ENCODE data around the gene ANKRD55.
"Not testable (repeated sequence)": the region's sequence is repeated elsewhere in the genome, so short reads cannot be mapped to it uniquely, and the experiment has no call there.

The ANKRD55 gene

DNA sequence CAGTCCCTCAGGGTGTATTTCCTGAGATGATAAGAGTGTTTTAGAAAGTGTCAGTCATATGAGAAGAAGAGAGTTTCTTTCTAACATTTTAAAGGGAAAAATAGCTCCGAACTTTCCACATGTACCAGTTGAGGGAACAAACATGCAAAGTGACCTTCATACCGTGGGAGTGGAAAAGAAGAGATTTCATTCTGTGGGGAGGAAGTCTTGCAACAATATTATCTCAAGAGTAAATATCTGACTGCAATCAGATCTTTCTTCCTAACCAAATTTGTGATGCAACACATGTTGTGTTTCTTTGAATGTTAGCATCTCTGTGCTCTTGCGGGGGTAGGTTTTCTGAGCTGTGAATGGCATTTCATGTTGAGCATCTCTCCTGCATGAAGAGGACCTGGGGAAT is 30.6 kb downstream of the ANKRD55 start:
- TF ChIP-seq EZH2 (IDR thresholded peaks at IDR 0.05): no peak
- TF ChIP-seq POLR2AphosphoS5 (IDR thresholded peaks at IDR 0.05; ENCODE audit: borderline replicate concordance, low read depth, low read length): no peak
- no peak for TF ChIP-seq FOXP2 (optimal IDR thresholded peaks at IDR 0.05; ENCODE audit: control extremely low read depth, extremely low read length, insufficient read depth)
- Histone ChIP-seq H3K36me3 (ENCODE audit: insufficient read depth, low read length) (no peaks in the 10 kb centered on the region), H3K9ac (ENCODE audit: insufficient read length) (no peak overlapping the region), H3K27ac (no peak overlapping the region), H3K4me3 (no peak overlapping the region), H3K9me3 (ENCODE audit: low read depth, low read length) (no peaks in the 10 kb centered on the region)
- no peak for DNase-seq (ENCODE audit: low read depth, low spot score)

DNA sequence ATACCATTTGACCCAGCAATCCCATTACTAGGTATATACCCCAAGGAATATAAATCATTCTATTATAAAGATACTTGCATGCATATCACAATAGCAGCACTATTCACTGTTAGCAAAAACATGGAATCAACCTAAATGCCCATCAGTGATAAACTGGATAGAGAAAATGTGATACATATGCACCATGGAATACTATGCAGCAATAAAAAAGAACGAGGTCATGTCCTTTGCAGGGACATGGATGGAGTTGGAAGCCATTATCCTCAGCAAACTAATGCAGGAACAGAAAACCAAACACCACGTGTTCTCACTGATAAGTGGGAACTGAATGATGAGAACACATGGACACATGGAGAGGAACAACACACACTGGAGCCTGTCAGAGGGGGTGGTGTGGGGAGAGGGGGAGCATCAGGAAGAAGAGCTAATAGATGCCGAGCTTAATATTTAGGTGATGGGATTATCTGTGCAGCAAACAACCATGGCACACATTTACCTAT is 31.3 kb downstream of the ANKRD55 start:
- H3K36me3 ChIP-seq (ENCODE audit: insufficient read depth, low read length); H3K9ac ChIP-seq (ENCODE audit: insufficient read length); H3K4me3 ChIP-seq; H3K9me3 ChIP-seq (ENCODE audit: low read depth, low read length); H3K27ac ChIP-seq; DNase-seq (ENCODE audit: low read depth, low spot score): not testable (repeated sequence)

- Histone ChIP-seq H3K9me3 (ENCODE audit: low read depth, low read length) (no peaks in the 10 kb centered on the region), H3K27ac (no peak overlapping the region), H3K36me3 (ENCODE audit: insufficient read depth, low read length) (no peaks in the 10 kb centered on the region), H3K9ac (ENCODE audit: insufficient read length) (no peak overlapping the region), H3K4me3 (no peak overlapping the region)
- TF ChIP-seq EZH2 (IDR thresholded peaks at IDR 0.05) (no peak), POLR2AphosphoS5 (IDR thresholded peaks at IDR 0.05; ENCODE audit: borderline replicate concordance, low read depth, low read length) (no peak), FOXP2 (optimal IDR thresholded peaks at IDR 0.05; ENCODE audit: control extremely low read depth, extremely low read length, insufficient read depth) (no peak)
- DNase-seq (ENCODE audit: low read depth, low spot score): peak; percentile 14
These were observed 32.0 kb downstream of the ANKRD55 start for GRCh38 chr5:56200971-56201666.

DNA sequence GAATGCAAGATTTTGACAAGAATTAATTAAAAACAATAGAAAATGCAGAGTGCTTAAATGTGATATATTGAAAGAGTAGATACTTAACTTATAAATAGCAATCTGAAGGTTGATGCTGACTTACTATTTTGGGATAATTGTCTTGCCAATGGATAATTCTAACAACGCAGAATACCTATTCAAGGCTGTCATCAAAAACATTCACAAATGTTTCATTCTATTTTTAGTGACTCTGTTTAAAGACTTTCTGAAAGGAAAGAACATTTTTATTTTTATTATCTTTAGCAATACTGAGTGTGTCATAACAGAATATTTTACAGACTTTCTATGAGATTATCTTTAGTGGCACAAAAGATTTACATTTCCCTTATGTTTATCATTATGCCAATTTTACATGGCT is 38.1 kb downstream of the ANKRD55 start:
- no peak for DNase-seq (ENCODE audit: low read depth, low spot score)
- no peaks in the 10 kb centered on the region for H3K9me3 ChIP-seq (ENCODE audit: low read depth, low read length)
- H3K9ac ChIP-seq (ENCODE audit: insufficient read length): no peak overlapping the region
- no peak overlapping the region for H3K27ac ChIP-seq
- TF ChIP-seq FOXP2 (optimal IDR thresholded peaks at IDR 0.05; ENCODE audit: control extremely low read depth, extremely low read length, insufficient read depth): no peak
- TF ChIP-seq POLR2AphosphoS5 (IDR thresholded peaks at IDR 0.05; ENCODE audit: borderline replicate concordance, low read depth, low read length): no peak
- TF ChIP-seq EZH2 (IDR thresholded peaks at IDR 0.05): no peak
- H3K4me3 ChIP-seq: no peak overlapping the region
- H3K36me3 ChIP-seq (ENCODE audit: insufficient read depth, low read length): no peaks in the 10 kb centered on the region

DNA sequence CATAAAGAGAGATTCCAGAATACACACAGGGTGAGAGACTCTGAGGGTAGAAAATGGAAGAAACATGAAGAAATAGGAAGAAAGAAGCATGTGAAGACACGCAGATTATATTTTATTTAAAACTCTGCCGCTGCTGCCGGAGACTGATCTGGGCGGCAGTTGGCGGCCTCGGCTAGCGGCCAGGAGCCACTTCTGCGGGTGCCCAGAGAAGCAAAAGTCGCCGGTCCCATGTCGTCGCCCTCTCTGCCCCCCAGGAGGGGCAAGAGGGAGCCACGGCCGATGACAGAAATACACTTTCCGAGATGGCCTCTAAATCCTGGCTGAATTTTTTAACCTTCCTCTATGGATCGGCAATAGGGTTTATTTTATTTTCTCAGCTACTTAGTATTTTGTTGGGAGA is 40.9 kb downstream of the ANKRD55 start:
- H3K27ac ChIP-seq: no peak overlapping the region
- no peak overlapping the region for H3K4me3 ChIP-seq

DNA sequence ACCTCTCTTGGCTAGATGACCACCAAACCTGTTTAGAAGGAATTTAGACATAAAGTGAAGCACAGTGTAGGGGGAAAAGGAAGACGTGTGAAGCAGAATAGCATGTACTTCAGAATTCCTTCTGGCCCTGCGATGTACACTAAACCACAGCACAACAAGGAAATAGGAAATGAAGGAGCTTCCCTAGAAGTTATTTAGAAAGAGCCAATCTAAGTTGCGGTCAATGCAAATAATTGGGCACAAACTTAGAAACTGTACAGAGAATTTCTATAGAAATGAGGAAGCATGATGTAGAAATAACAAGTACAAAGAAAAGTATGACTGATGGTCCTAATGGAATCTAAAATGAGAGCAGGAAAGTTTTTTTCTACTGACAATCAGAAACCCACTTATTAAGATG is 41.5 kb downstream of the ANKRD55 start:
- TF ChIP-seq FOXP2 (optimal IDR thresholded peaks at IDR 0.05; ENCODE audit: control extremely low read depth, extremely low read length, insufficient read depth) (no peak), EZH2 (IDR thresholded peaks at IDR 0.05) (no peak), POLR2AphosphoS5 (IDR thresholded peaks at IDR 0.05; ENCODE audit: borderline replicate concordance, low read depth, low read length) (no peak)
- no peak overlapping the region for H3K9ac ChIP-seq (ENCODE audit: insufficient read length)
- no peak overlapping the region for H3K27ac ChIP-seq
- no peak for DNase-seq (ENCODE audit: low read depth, low spot score)
- no peaks in the 10 kb centered on the region for H3K9me3 ChIP-seq (ENCODE audit: low read depth, low read length)
- H3K4me3 ChIP-seq: no peak overlapping the region
- H3K36me3 ChIP-seq (ENCODE audit: insufficient read depth, low read length): no peaks in the 10 kb centered on the region

More for the DNA sequence above, 40.9 kb downstream of the ANKRD55 start:
- H3K9ac ChIP-seq (ENCODE audit: insufficient read length): no peak overlapping the region
- no peak for DNase-seq (ENCODE audit: low read depth, low spot score)
- H3K9me3 ChIP-seq (ENCODE audit: low read depth, low read length): no peaks in the 10 kb centered on the region
- TF ChIP-seq POLR2AphosphoS5 (IDR thresholded peaks at IDR 0.05; ENCODE audit: borderline replicate concordance, low read depth, low read length): no peak
- TF ChIP-seq EZH2 (IDR thresholded peaks at IDR 0.05): no peak
- TF ChIP-seq FOXP2 (optimal IDR thresholded peaks at IDR 0.05; ENCODE audit: control extremely low read depth, extremely low read length, insufficient read depth): no peak
- H3K36me3 ChIP-seq (ENCODE audit: insufficient read depth, low read length): no peaks in the 10 kb centered on the region

DNA sequence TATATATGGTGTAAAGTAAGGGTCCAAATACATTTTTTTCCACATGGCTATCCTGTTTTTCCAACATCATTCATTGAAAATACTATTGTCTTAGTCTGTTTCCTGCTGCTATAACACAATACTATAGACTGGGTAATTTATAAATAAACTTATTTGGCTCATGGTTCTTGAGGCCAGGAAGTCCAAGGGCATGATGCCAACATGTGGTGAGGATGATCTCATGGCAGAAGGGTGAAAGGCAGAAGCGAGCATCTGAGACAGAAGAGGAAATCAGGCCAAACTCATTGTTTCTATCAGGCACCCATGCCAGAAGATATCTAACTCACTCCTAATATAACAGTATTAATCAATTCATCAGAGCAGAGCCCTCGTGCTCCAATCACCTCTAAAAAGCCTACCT is 42.6 kb downstream of the ANKRD55 start:
- H3K4me3 ChIP-seq: no peak overlapping the region
- no peak for DNase-seq (ENCODE audit: low read depth, low spot score)
- no peaks in the 10 kb centered on the region for H3K36me3 ChIP-seq (ENCODE audit: insufficient read depth, low read length)
- TF ChIP-seq FOXP2 (optimal IDR thresholded peaks at IDR 0.05; ENCODE audit: control extremely low read depth, extremely low read length, insufficient read depth): no peak
- no peak for TF ChIP-seq POLR2AphosphoS5 (IDR thresholded peaks at IDR 0.05; ENCODE audit: borderline replicate concordance, low read depth, low read length)
- TF ChIP-seq EZH2 (IDR thresholded peaks at IDR 0.05): no peak
- no peak overlapping the region for H3K27ac ChIP-seq
- H3K9me3 ChIP-seq (ENCODE audit: low read depth, low read length): no peaks in the 10 kb centered on the region
- no peak overlapping the region for H3K9ac ChIP-seq (ENCODE audit: insufficient read length)

- H3K27ac ChIP-seq: no peak overlapping the region
- no peak for TF ChIP-seq POLR2AphosphoS5 (IDR thresholded peaks at IDR 0.05; ENCODE audit: borderline replicate concordance, low read depth, low read length)
- no peak for TF ChIP-seq FOXP2 (optimal IDR thresholded peaks at IDR 0.05; ENCODE audit: control extremely low read depth, extremely low read length, insufficient read depth)
- no peak for TF ChIP-seq EZH2 (IDR thresholded peaks at IDR 0.05)
- no peak for DNase-seq (ENCODE audit: low read depth, low spot score)
- H3K36me3 ChIP-seq (ENCODE audit: insufficient read depth, low read length): no peaks in the 10 kb centered on the region
- H3K9me3 ChIP-seq (ENCODE audit: low read depth, low read length): no peaks in the 10 kb centered on the region
- no peak overlapping the region for H3K9ac ChIP-seq (ENCODE audit: insufficient read length)
- H3K4me3 ChIP-seq: no peak overlapping the region
These were observed 47.3 kb downstream of the ANKRD55 start for GRCh38 chr5:56185768-56186311.

- Histone ChIP-seq H3K9me3 (ENCODE audit: low read depth, low read length) (no peaks in the 10 kb centered on the region), H3K36me3 (ENCODE audit: insufficient read depth, low read length) (no peaks in the 10 kb centered on the region), H3K9ac (ENCODE audit: insufficient read length) (no peak overlapping the region), H3K27ac (no peak overlapping the region), H3K4me3 (no peak overlapping the region)
- no peak for TF ChIP-seq POLR2AphosphoS5 (IDR thresholded peaks at IDR 0.05; ENCODE audit: borderline replicate concordance, low read depth, low read length)
- TF ChIP-seq EZH2 (IDR thresholded peaks at IDR 0.05): no peak
- no peak for TF ChIP-seq FOXP2 (optimal IDR thresholded peaks at IDR 0.05; ENCODE audit: control extremely low read depth, extremely low read length, insufficient read depth)
- DNase-seq (ENCODE audit: low read depth, low spot score): no peak
These were observed 49.6 kb downstream of the ANKRD55 start for GRCh38 chr5:56183506-56183905.

Data from SK-N-MC (cell line).